Vagina (tissue), 2 donors: Measurements from ENCODE around the gene ATP13A2.

ENCODE experiments used
- POLR2A ChIP-seq, 2 donors: fragments of 450-650 bp; IDR thresholded peaks; one replicate each; pipeline ENCODE4 v1.6.1; 2017; ENCODE audit warnings: antibody characterized with exemption in 2 of 2, mild to moderate bottlenecking in 2 of 2, moderate library complexity in 2 of 2
- POLR2AphosphoS5 ChIP-seq, 2 donors: sonication (generic); formaldehyde crosslinking; IDR thresholded peaks; one replicate each; pipeline ENCODE4 v1.9.0; 2017; ENCODE audit warnings: antibody characterized with exemption in 2 of 2, mild to moderate bottlenecking in 2 of 2, low read depth in 1 of 2; ENCODE audit not compliant: insufficient read depth in 1 of 2
- TF ChIP-seq, protein P1 (sequence below), 3 experiments: fragments of 450-650 bp in 2 of 3; fragments of 200-600 bp in 1 of 3; sonication (generic) in 1 of 3; IDR thresholded peaks; one replicate each; pipeline ENCODE4 v1.5.1; 2017 to 2019; ENCODE audit warnings: antibody characterized with exemption in 3 of 3, mild to moderate bottlenecking in 2 of 3, moderate library complexity in 2 of 3

- TF ChIP-seq, protein P1, sequence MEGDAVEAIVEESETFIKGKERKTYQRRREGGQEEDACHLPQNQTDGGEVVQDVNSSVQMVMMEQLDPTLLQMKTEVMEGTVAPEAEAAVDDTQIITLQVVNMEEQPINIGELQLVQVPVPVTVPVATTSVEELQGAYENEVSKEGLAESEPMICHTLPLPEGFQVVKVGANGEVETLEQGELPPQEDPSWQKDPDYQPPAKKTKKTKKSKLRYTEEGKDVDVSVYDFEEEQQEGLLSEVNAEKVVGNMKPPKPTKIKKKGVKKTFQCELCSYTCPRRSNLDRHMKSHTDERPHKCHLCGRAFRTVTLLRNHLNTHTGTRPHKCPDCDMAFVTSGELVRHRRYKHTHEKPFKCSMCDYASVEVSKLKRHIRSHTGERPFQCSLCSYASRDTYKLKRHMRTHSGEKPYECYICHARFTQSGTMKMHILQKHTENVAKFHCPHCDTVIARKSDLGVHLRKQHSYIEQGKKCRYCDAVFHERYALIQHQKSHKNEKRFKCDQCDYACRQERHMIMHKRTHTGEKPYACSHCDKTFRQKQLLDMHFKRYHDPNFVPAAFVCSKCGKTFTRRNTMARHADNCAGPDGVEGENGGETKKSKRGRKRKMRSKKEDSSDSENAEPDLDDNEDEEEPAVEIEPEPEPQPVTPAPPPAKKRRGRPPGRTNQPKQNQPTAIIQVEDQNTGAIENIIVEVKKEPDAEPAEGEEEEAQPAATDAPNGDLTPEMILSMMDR (IDR thresholded peaks at IDR 0.05) = no peak
- TF ChIP-seq POLR2A (IDR thresholded peaks at IDR 0.05) (no peak), POLR2AphosphoS5 (IDR thresholded peaks at IDR 0.05; ENCODE audit: insufficient read depth in 1 of 2, low read depth in 1 of 2) (no peak)
These were observed 9.2 kb downstream of the ATP13A2 start for GRCh38 chr1:17002524-17002902.
